Naive thymus-derived CD8-positive, alpha-beta T cell (primary cell): ENCODE data around the gene KRT32. TPM values are rescaled to one million over a fixed set of nuclear protein-coding genes. Genes with fewer than 3 reads are reported as not detected.

ENCODE experiments used
- ATAC-seq, 2 donors: fragments of 150-1000 bp; cut with Tn5 transposase in 1 of 2; sonication (Bioruptor Pico), chemical (Tn5 transposase) in 1 of 2; 1 replicate in 1 of 2; 2 replicates in 1 of 2; pipeline ENCODE4 v1.10.0; 2021; ENCODE audit warnings: mild to moderate bottlenecking in 2 of 2, moderate library complexity in 2 of 2
- POLR2A ChIA-PET: fragments of 350-600 bp; sonication (Branson Sonifier 250); formaldehyde crosslinking; loops from one replicate; lab custom pipeline; 2021; ENCODE audit warnings: antibody characterized with exemption; lab: Charles Lee
- DNase-seq, 10 donors: peaks; one replicate each; pipeline versions ENCODE4 v3.0.0 to v3.0.0-alpha.2; 2020 to 2022
- H3K27ac Mint-ChIP-seq, 10 donors: one replicate each; pipeline ENCODE4 v1.8.0; 2020 to 2022; ENCODE audit warnings: mild to moderate bottlenecking in 10 of 10, mixed read lengths in 10 of 10, moderate library complexity in 4 of 10, inconsistent platforms in 1 of 10
- H3K27me3 Mint-ChIP-seq, 5 donors: one replicate each; pipeline ENCODE4 v1.8.0; 2021 to 2022; ENCODE audit warnings: mixed read lengths in 5 of 5
- H3K36me3 Mint-ChIP-seq, 3 donors: one replicate each; pipeline ENCODE4 v1.8.0; 2020 to 2022; ENCODE audit warnings: mixed read lengths in 3 of 3, mild to moderate bottlenecking in 2 of 3, inconsistent platforms in 1 of 3
- H3K4me1 Mint-ChIP-seq, 4 donors: one replicate each; pipeline ENCODE4 v1.8.0; 2021 to 2022; ENCODE audit warnings: mixed read lengths in 4 of 4
- H3K4me3 Mint-ChIP-seq, 10 donors: one replicate each; pipeline ENCODE4 v1.8.0; 2020 to 2022; ENCODE audit warnings: mild to moderate bottlenecking in 10 of 10, mixed read lengths in 10 of 10, moderate library complexity in 6 of 10, inconsistent platforms in 1 of 10
- H3K9me3 Mint-ChIP-seq, 9 donors: one replicate each; pipeline ENCODE4 v1.8.0; 2020 to 2022; ENCODE audit warnings: mixed read lengths in 9 of 9, mild to moderate bottlenecking in 3 of 9, inconsistent platforms in 1 of 9, moderate library complexity in 1 of 9
- polyA plus RNA-seq, 3 donors: library from polyadenylated mRNA; unstranded; fragments of 300-500 nt; fragmentation: Illumina TruSeq; gene quantifications; one replicate each; pipeline ENCODE4 v1.2.3, GENCODE V29; 2021
- total RNA-seq, 8 experiments: library from RNA in 2 of 8; stranded (reverse) in 2 of 8; gene quantifications; one replicate each; pipeline ENCODE4 v1.2.3 and lab custom pipeline; 2021 to 2026

Gene KRT32
- total and polyA plus RNA-seq, 5 experiments from 2014 or later: not detected

- H3K4me1 Mint-ChIP-seq: no peaks in the 10 kb centered on the region
- no peak overlapping the region for H3K27ac Mint-ChIP-seq
- peaks cover 0 to 10% (median 0%) of the 10 kb centered on the region in 9 donors for H3K9me3 Mint-ChIP-seq
- peaks cover 0 to 4% (median 0%) of the 10 kb centered on the region in 5 donors for H3K27me3 Mint-ChIP-seq
- H3K36me3 Mint-ChIP-seq: peaks cover 0 to 7% (median 0%) of the 10 kb centered on the region in 3 donors
- DNase-seq (no peak), ATAC-seq (no peak)
- POLR2A ChIA-PET: no interaction called here
- no peak overlapping the region for H3K4me3 Mint-ChIP-seq
These were observed 8.2 kb upstream of the KRT32 start for GRCh38 chr17:41475421-41475820.

- POLR2A ChIA-PET: no interaction called here
These were observed 7.7 kb upstream of the KRT32 start for GRCh38 chr17:41474863-41475262.

GRCh38 chr17:41468346-41468745 lies 1.2 kb upstream of the KRT32 start:
- peaks cover 0 to 22% (median 3%) of the 10 kb centered on the region in 9 donors for H3K9me3 Mint-ChIP-seq
- no peaks in the 10 kb centered on the region for H3K4me1 Mint-ChIP-seq
- H3K27ac Mint-ChIP-seq: no peak overlapping the region
- POLR2A ChIA-PET: no interaction called here
- peaks cover 0 to 6% (median 0%) of the 10 kb centered on the region in 5 donors for H3K27me3 Mint-ChIP-seq
- no peak overlapping the region for H3K4me3 Mint-ChIP-seq
- H3K36me3 Mint-ChIP-seq: peaks cover 0 to 15% (median 0%) of the 10 kb centered on the region in 3 donors
- no peak for DNase-seq
- no peak for ATAC-seq

More at GRCh38 chr17:41474863-41475262, 7.7 kb upstream of the KRT32 start:
- H3K4me1 Mint-ChIP-seq: no peaks in the 10 kb centered on the region
- DNase-seq (no peak), ATAC-seq (no peak)
- H3K9me3 Mint-ChIP-seq: peaks cover 0 to 10% (median 0%) of the 10 kb centered on the region in 9 donors
- no peak overlapping the region for H3K27ac Mint-ChIP-seq
- H3K4me3 Mint-ChIP-seq: no peak overlapping the region
- H3K27me3 Mint-ChIP-seq: peaks cover 0 to 4% (median 0%) of the 10 kb centered on the region in 5 donors
- H3K36me3 Mint-ChIP-seq: peaks cover 0 to 7% (median 0%) of the 10 kb centered on the region in 3 donors

GRCh38 chr17:41467561-41467960 lies 375 bp upstream of the KRT32 start:
- Mint-ChIP-seq H3K27me3 (peaks cover 0 to 6% (median 0%) of the 10 kb centered on the region in 5 donors), H3K4me1 (no peaks in the 10 kb centered on the region), H3K9me3 (peaks cover 0 to 17% (median 3%) of the 10 kb centered on the region in 9 donors), H3K4me3 (no peak overlapping the region), H3K27ac (no peak overlapping the region), H3K36me3 (peaks cover 0 to 15% (median 0%) of the 10 kb centered on the region in 3 donors)
- DNase-seq (no peak), ATAC-seq (no peak)
- POLR2A ChIA-PET: no interaction called here

- Mint-ChIP-seq H3K4me1 (peaks cover 0 to 3% (median 0%) of the 10 kb centered on the region in 4 donors), H3K36me3 (peaks cover 0 to 8% (median 0%) of the 10 kb centered on the region in 3 donors), H3K27me3 (peaks cover 0 to 12% (median 3%) of the 10 kb centered on the region in 5 donors), H3K4me3 (no peak overlapping the region), H3K9me3 (peaks cover 0 to 12% (median 3%) of the 10 kb centered on the region in 9 donors), H3K27ac (peak overlapping the region in 4 of 10 donors; percentile 13 to 89 (median 42))
- POLR2A ChIA-PET: no interaction called here
- ATAC-seq (no peak), DNase-seq (no peak)
These were observed 2.5 kb downstream of the KRT32 start for GRCh38 chr17:41464682-41465081.

GRCh38 chr17:41464173-41464572 lies 3.0 kb downstream of the KRT32 start:
- Mint-ChIP-seq H3K27me3 (peaks cover 0 to 12% (median 3%) of the 10 kb centered on the region in 5 donors), H3K4me3 (no peak overlapping the region), H3K27ac (peak overlapping the region in 1 of 10 donors; percentile 43), H3K9me3 (peaks cover 0 to 12% (median 3%) of the 10 kb centered on the region in 9 donors), H3K4me1 (peaks cover 0 to 3% (median 0%) of the 10 kb centered on the region in 4 donors), H3K36me3 (peaks cover 0 to 8% (median 0%) of the 10 kb centered on the region in 3 donors)
- no peak for DNase-seq
- POLR2A ChIA-PET: no interaction called here
- ATAC-seq: no peak

- H3K4me1 Mint-ChIP-seq: peaks cover 0 to 3% (median 0%) of the 10 kb centered on the region in 4 donors
- peaks cover 0 to 8% (median 0%) of the 10 kb centered on the region in 3 donors for H3K36me3 Mint-ChIP-seq
- H3K27me3 Mint-ChIP-seq: peaks cover 0 to 12% (median 3%) of the 10 kb centered on the region in 5 donors
- H3K9me3 Mint-ChIP-seq: peaks cover 0 to 12% (median 3%) of the 10 kb centered on the region in 9 donors
- POLR2A ChIA-PET: no interaction called here
- H3K27ac Mint-ChIP-seq: peak overlapping the region in 1 of 10 donors; percentile 44
- H3K4me3 Mint-ChIP-seq: no peak overlapping the region
- no peak for DNase-seq
- no peak for ATAC-seq
These were observed 3.4 kb downstream of the KRT32 start for GRCh38 chr17:41463746-41464145.

GRCh38 chr17:41462705-41463104 lies 4.5 kb downstream of the KRT32 start:
- Mint-ChIP-seq H3K27me3 (peaks cover 0 to 12% (median 3%) of the 10 kb centered on the region in 5 donors), H3K4me3 (no peak overlapping the region), H3K9me3 (peaks cover 0 to 1% (median 0%) of the 10 kb centered on the region in 9 donors), H3K36me3 (peaks cover 0 to 2% (median 0%) of the 10 kb centered on the region in 3 donors), H3K4me1 (peaks cover 0 to 3% (median 0%) of the 10 kb centered on the region in 4 donors), H3K27ac (peak overlapping the region in 1 of 10 donors; percentile 23)
- POLR2A ChIA-PET: no interaction called here
- ATAC-seq: no peak
- DNase-seq: no peak

- POLR2A ChIA-PET: no interaction called here
- no peak for ATAC-seq
These were observed 9.5 kb downstream of the KRT32 start for GRCh38 chr17:41457676-41458075.

GRCh38 chr17:41456204-41456603 lies 11.0 kb downstream of the KRT32 start:
- Mint-ChIP-seq H3K27me3 (peaks cover 0 to 6% (median 1%) of the 10 kb centered on the region in 5 donors), H3K9me3 (no peaks in the 10 kb centered on the region), H3K4me3 (no peak overlapping the region), H3K36me3 (no peaks in the 10 kb centered on the region), H3K4me1 (peaks cover 0 to 3% (median 0%) of the 10 kb centered on the region in 4 donors), H3K27ac (no peak overlapping the region)
- POLR2A ChIA-PET: no interaction called here
- DNase-seq: no peak
- ATAC-seq: no peak

More at GRCh38 chr17:41457676-41458075, 9.5 kb downstream of the KRT32 start:
- H3K9me3 Mint-ChIP-seq: no peaks in the 10 kb centered on the region
- H3K36me3 Mint-ChIP-seq: no peaks in the 10 kb centered on the region
- no peak for DNase-seq
- no peak overlapping the region for H3K4me3 Mint-ChIP-seq
- H3K27me3 Mint-ChIP-seq: peaks cover 0 to 10% (median 4%) of the 10 kb centered on the region in 5 donors
- H3K4me1 Mint-ChIP-seq: peaks cover 0 to 3% (median 0%) of the 10 kb centered on the region in 4 donors
- no peak overlapping the region for H3K27ac Mint-ChIP-seq

- POLR2A ChIA-PET: no interaction called here
- Mint-ChIP-seq H3K27me3 (peaks cover 1 to 6% (median 4%) of the 10 kb centered on the region in 5 donors), H3K36me3 (no peaks in the 10 kb centered on the region), H3K4me1 (peaks cover 0 to under 1% (median 0%) of the 10 kb centered on the region in 4 donors), H3K9me3 (no peaks in the 10 kb centered on the region), H3K27ac (no peak overlapping the region), H3K4me3 (no peak overlapping the region)
- ATAC-seq (no peak), DNase-seq (no peak)
These were observed 11.9 kb downstream of the KRT32 start for GRCh38 chr17:41455236-41455635.

- Mint-ChIP-seq H3K27me3 (peaks cover 2 to 9% (median 3%) of the 10 kb centered on the region in 5 donors), H3K9me3 (no peaks in the 10 kb centered on the region), H3K4me1 (no peaks in the 10 kb centered on the region), H3K36me3 (no peaks in the 10 kb centered on the region), H3K27ac (no peak overlapping the region), H3K4me3 (no peak overlapping the region)
- ATAC-seq (no peak), DNase-seq (no peak)
- POLR2A ChIA-PET: no interaction called here
These were observed 14.1 kb downstream of the KRT32 start for GRCh38 chr17:41453066-41453465.

GRCh38 chr17:41452281-41452680 lies 14.9 kb downstream of the KRT32 start:
- Mint-ChIP-seq H3K27ac (peak overlapping the region in 1 of 10 donors; percentile 35), H3K9me3 (no peaks in the 10 kb centered on the region), H3K4me1 (no peaks in the 10 kb centered on the region), H3K4me3 (no peak overlapping the region), H3K27me3 (peaks cover 2 to 9% (median 3%) of the 10 kb centered on the region in 5 donors), H3K36me3 (no peaks in the 10 kb centered on the region)
- ATAC-seq (no peak), DNase-seq (no peak)
- POLR2A ChIA-PET: no interaction called here
